Left ventricle myocardium inferior (tissue), 1 donor: ENCODE data around the gene TET2. TPM values are rescaled to one million over a fixed set of nuclear protein-coding genes. Genes with fewer than 3 reads are reported as not detected.

Experiments used
- DNase-seq: peaks from one replicate; pipeline ENCODE4 v3.0.0-alpha.2; 2020
- H3K27ac ChIP-seq: fragments of 200-600 bp; replicated peaks from 2 replicates; pipeline ENCODE4 v1.8.0; 2021
- H3K27me3 ChIP-seq: fragments of 200-600 bp; 2 replicates; pipeline ENCODE4 v1.8.0; 2021; ENCODE audit warnings: low read depth
- H3K36me3 ChIP-seq: fragments of 200-600 bp; 2 replicates; pipeline ENCODE4 v1.8.0; 2021
- H3K4me1 ChIP-seq: fragments of 200-600 bp; 2 replicates; pipeline ENCODE4 v1.8.0; 2021
- H3K4me3 ChIP-seq: fragments of 200-600 bp; 2 replicates; pipeline ENCODE4 v1.8.0; 2021; ENCODE audit warnings: mild to moderate bottlenecking, moderate library complexity
- H3K9me3 ChIP-seq: fragments of 200-600 bp; replicated peaks from 2 replicates; pipeline ENCODE4 v1.8.0; 2021
- intact Hi-C: fragments of 100-400 bp; cut with micrococcal nuclease; formaldehyde crosslinking; loops from one replicate; pipeline ENCODE4 v1.11.0; 2022
- total RNA-seq: library from RNA; stranded (reverse); fragmentation: NEBNext Ultra II Directional; extraction: Animal tissue kit (Norgen Biotek cat#: 25700); gene quantifications from one replicate; pipeline ENCODE4 v1.2.1, GENCODE V29; 2021
- TF ChIP-seq, protein P1 (sequence below): fragments of 200-600 bp; IDR thresholded peaks from 2 replicates; pipeline ENCODE4 v1.8.0; 2021; ENCODE audit warnings: antibody characterized with exemption, mild to moderate bottlenecking, borderline replicate concordance
- donor health status: DM: no; HTN: yes; CAD: no; lungs with severe emphysema.

Gene TET2
- total RNA-seq, 1 donor from 2014 or later, result 11.9 TPM

DNA sequence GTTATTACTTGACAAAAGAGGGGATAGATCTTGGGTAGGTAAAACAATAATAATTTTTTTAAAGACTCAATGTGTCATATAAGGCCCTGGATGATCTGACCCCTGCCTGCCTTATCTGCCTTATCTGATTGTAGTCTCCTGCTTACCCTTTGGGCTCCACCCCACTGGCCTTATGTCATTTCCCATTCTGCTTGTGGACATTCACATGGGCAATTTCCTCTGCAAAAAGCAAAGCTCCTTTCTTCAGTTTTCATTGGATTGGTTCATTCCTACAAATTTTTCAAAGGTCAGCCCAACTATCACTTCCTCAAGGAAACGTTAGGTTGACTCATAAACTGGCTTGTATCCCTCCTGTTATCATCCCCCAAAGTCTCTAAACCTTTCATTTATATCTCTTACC is 15.7 kb upstream of the TET2 start:
- intact Hi-C loops, result no loop called here
- no peak overlapping the region for H3K27ac ChIP-seq
- H3K27me3 ChIP-seq, result no peaks in the 10 kb centered on the region
- H3K9me3 ChIP-seq, result no peaks in the 10 kb centered on the region
- H3K36me3 ChIP-seq, result no peaks in the 10 kb centered on the region
- DNase-seq, result no peak
- H3K4me3 ChIP-seq, result no peak overlapping the region
- H3K4me1 ChIP-seq, result peaks cover 8% of the 10 kb centered on the region
- TF ChIP-seq, protein P1, sequence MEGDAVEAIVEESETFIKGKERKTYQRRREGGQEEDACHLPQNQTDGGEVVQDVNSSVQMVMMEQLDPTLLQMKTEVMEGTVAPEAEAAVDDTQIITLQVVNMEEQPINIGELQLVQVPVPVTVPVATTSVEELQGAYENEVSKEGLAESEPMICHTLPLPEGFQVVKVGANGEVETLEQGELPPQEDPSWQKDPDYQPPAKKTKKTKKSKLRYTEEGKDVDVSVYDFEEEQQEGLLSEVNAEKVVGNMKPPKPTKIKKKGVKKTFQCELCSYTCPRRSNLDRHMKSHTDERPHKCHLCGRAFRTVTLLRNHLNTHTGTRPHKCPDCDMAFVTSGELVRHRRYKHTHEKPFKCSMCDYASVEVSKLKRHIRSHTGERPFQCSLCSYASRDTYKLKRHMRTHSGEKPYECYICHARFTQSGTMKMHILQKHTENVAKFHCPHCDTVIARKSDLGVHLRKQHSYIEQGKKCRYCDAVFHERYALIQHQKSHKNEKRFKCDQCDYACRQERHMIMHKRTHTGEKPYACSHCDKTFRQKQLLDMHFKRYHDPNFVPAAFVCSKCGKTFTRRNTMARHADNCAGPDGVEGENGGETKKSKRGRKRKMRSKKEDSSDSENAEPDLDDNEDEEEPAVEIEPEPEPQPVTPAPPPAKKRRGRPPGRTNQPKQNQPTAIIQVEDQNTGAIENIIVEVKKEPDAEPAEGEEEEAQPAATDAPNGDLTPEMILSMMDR, result no peak

DNA sequence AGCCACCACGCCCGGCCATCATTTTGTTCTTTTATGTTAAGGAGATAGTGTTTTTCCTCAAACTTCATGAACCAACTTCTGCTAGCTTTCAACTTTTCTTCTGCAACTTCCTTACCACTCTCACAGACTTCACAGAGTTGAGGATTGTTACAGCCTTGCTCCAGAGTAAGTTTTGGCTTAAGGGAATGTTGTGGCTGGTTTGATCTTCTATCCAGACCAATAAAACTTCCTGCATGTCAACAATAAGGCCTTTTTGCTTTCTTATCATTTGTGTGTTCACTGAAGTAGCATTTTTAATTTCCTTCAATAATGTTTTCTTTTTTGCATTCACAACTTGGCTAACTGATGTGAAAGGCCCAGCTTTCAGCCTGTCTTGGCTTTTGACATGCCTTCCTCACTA is 12.7 kb upstream of the TET2 start:
- intact Hi-C loops, result no loop called here
- Histone ChIP-seq H3K27ac (no peak overlapping the region), H3K4me1 (peaks cover 8% of the 10 kb centered on the region), H3K4me3 (no peak overlapping the region), H3K36me3 (no peaks in the 10 kb centered on the region), H3K9me3 (no peaks in the 10 kb centered on the region), H3K27me3 (no peaks in the 10 kb centered on the region)
- DNase-seq, result no peak
- TF ChIP-seq, protein P1, result no peak

DNA sequence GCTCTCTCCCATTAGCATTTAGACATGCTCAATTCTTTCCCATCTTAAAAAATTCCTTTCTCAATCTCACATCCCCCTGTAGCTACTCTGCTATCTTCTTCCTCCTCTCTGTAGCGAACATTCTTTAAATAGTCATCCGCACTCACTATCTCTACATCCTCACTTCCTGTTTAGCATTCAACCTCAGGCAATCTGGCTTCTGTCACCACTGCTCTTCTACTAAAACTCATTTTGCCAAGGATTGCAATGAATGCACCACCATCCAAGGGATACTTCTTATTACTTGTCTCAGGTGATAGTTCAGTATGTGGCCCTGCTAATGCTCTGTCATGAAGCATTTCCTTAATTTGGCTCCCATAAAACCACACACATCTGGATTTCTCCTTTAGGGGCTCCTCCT is 10.9 kb upstream of the TET2 start:
- no peak for DNase-seq
- Histone ChIP-seq H3K36me3 (no peaks in the 10 kb centered on the region), H3K4me3 (no peak overlapping the region), H3K9me3 (no peaks in the 10 kb centered on the region), H3K27ac (no peak overlapping the region), H3K4me1 (no peaks in the 10 kb centered on the region), H3K27me3 (no peaks in the 10 kb centered on the region)
- intact Hi-C loops, result no loop called here
- TF ChIP-seq, protein P1, result no peak

DNA sequence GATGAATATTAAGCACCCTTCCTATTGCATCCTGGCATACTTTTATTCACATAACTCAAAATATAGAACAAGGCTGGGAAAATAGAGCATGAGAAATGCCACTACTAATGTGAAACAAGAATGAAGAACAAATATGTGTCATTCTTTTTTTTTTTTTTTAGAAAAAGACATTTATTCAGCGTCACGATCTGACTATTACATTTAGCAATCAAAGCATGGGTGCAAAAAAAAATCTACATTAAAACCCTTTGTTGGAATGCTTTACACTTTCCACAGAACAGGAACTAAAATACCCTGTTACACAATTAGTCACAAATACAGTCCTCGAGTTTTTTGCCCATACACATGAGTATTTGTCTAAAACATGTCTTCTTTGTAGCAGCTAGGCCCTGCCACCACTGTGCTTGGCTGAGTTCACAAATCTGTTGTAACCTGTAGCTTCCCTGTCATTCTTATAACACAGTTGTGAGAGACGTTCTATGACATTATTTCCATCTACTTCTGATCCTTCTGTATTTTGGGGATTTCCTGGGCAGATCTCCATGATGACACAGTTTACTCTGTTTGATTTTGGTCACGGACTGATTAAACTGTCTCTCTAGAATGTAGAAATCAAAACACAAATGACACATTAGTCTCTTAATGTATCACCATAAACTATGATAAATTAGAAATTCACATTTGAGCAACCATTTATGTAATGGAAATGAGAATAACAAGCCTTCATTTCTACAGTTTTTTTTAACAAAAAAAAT is 9.4 kb upstream of the TET2 start:
- H3K36me3 ChIP-seq, result no peaks in the 10 kb centered on the region
- TF ChIP-seq, protein P1, result no peak
- intact Hi-C loops, result no loop called here

DNA sequence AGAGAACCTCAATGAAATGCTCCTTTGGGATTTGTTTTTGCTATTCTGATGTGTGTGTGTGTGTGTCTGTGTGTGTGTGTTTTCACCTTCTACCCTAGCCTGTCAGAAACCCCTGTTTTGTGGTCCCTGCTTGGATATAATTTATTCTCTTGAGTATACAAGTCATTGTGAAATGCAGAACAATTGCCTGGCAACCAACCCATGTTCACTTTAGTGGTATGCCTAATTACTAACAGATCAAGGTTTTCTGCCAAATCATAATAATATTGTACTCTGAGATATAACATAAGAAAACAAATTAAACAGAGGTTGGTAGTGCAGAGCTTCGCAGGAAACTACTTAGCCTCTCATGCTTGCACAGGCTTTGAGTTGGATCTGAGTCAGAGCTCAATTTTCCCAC is 7.0 kb upstream of the TET2 start:
- DNase-seq, result no peak
- H3K9me3 ChIP-seq, result no peaks in the 10 kb centered on the region
- H3K4me1 ChIP-seq, result peaks cover 3% of the 10 kb centered on the region
- no peaks in the 10 kb centered on the region for H3K27me3 ChIP-seq
- H3K27ac ChIP-seq, result no peak overlapping the region
- H3K4me3 ChIP-seq, result no peak overlapping the region
- intact Hi-C loops, result loop anchor here (2.0 to 10.0 kb wide), 3 partner anchors 55 to 331 kb away; no protein-coding TSS in a partner anchor
- TF ChIP-seq, protein P1, result no peak
- no peaks in the 10 kb centered on the region for H3K36me3 ChIP-seq

More for the DNA sequence above, 9.4 kb upstream of the TET2 start:
- DNase-seq, result no peak
- H3K4me3 ChIP-seq, result no peak overlapping the region
- no peak overlapping the region for H3K27ac ChIP-seq
- no peaks in the 10 kb centered on the region for H3K9me3 ChIP-seq
- H3K27me3 ChIP-seq, result no peaks in the 10 kb centered on the region
- H3K4me1 ChIP-seq, result peaks cover 3% of the 10 kb centered on the region
